Glomerular visceral epithelial cell (primary cell): ENCODE measurements around the gene RASSF8.

Experiments
- DNase-seq: peaks from one replicate; pipeline ENCODE4 v3.0.0-alpha.2; 2016; ENCODE audit errors: extremely low spot score

RASSF8 gene

GRCh38 chr12:25993901-25994651 lies 35.6 kb downstream of the RASSF8 start:
- DNase-seq = peak; percentile 62

GRCh38 chr12:25994901-25995625 lies 36.6 kb downstream of the RASSF8 start:
- no peak for DNase-seq

- peak; percentile 47 for DNase-seq
Observed at GRCh38 chr12:25995906-25996305, 37.4 kb downstream of the RASSF8 start.

GRCh38 chr12:25996677-25997076 lies 38.2 kb downstream of the RASSF8 start:
- no peak for DNase-seq

GRCh38 chr12:25997201-25997963 lies 38.9 kb downstream of the RASSF8 start:
- peak; percentile 89 for DNase-seq

- DNase-seq = no peak
Observed at GRCh38 chr12:26000898-26001297, 42.4 kb downstream of the RASSF8 start.

GRCh38 chr12:26001530-26001929 lies 43.0 kb downstream of the RASSF8 start:
- DNase-seq = no peak

- DNase-seq = no peak
Observed at GRCh38 chr12:26003065-26003464, 44.6 kb downstream of the RASSF8 start.

- DNase-seq = no peak
Observed at GRCh38 chr12:26007566-26007965, 49.1 kb downstream of the RASSF8 start.

GRCh38 chr12:26009593-26009992 lies 51.1 kb downstream of the RASSF8 start:
- DNase-seq = no peak

GRCh38 chr12:26010293-26010821 lies 51.9 kb downstream of the RASSF8 start:
- DNase-seq = peak; percentile 28

- no peak for DNase-seq
Observed at GRCh38 chr12:26011099-26011498, 52.6 kb downstream of the RASSF8 start.

GRCh38 chr12:26014085-26014484 lies 55.6 kb downstream of the RASSF8 start:
- no peak for DNase-seq

- no peak for DNase-seq
Observed at GRCh38 chr12:26016516-26016915, 58.0 kb downstream of the RASSF8 start.

GRCh38 chr12:26017484-26018211 lies 59.2 kb downstream of the RASSF8 start:
- DNase-seq = peak; percentile 37

GRCh38 chr12:26018926-26019325 lies 60.4 kb downstream of the RASSF8 start:
- no peak for DNase-seq

- no peak for DNase-seq
Observed at GRCh38 chr12:26021534-26021933, 63.1 kb downstream of the RASSF8 start.

- no peak for DNase-seq
Observed at GRCh38 chr12:26022043-26022442, 63.6 kb downstream of the RASSF8 start.

- DNase-seq = no peak
Observed at GRCh38 chr12:26026713-26027112, 68.2 kb downstream of the RASSF8 start.

GRCh38 chr12:26027401-26027800 lies 68.9 kb downstream of the RASSF8 start:
- peak; percentile 55 for DNase-seq

GRCh38 chr12:26028953-26029735 lies 70.7 kb downstream of the RASSF8 start:
- peak; percentile 55 for DNase-seq
